HG03135 (cell line): ENCODE measurements around the gene CSF1.

Experiments
- ATAC-seq: cut with Tn5 transposase; IDR thresholded peaks from one replicate; pipeline ENCODE4 v1.9.1; 2021; ENCODE audit warnings: mild to moderate bottlenecking, moderate library complexity; ENCODE audit not compliant: unreplicated experiment

CSF1 gene

GRCh38 chr1:109901141-109901523 lies 9.5 kb upstream of the CSF1 start:
- no peak for ATAC-seq

- ATAC-seq, result no peak
These were observed 9.0 kb upstream of the CSF1 start for GRCh38 chr1:109901524-109902145.

- ATAC-seq, result no peak
These were observed 8.3 kb upstream of the CSF1 start for GRCh38 chr1:109902204-109902985.

GRCh38 chr1:109903376-109903930 lies 7.2 kb upstream of the CSF1 start:
- ATAC-seq, result no peak

GRCh38 chr1:109904105-109904817 lies 6.4 kb upstream of the CSF1 start:
- no peak for ATAC-seq

- ATAC-seq, result no peak
These were observed 5.2 kb upstream of the CSF1 start for GRCh38 chr1:109905491-109905890.

- peak; percentile 92 for ATAC-seq
These were observed 4.3 kb upstream of the CSF1 start for GRCh38 chr1:109906160-109906838.

- no peak for ATAC-seq
These were observed 3.8 kb upstream of the CSF1 start for GRCh38 chr1:109906839-109907180.

GRCh38 chr1:109907190-109907774 lies 3.4 kb upstream of the CSF1 start:
- ATAC-seq, result no peak

- no peak for ATAC-seq
These were observed 1.8 kb upstream of the CSF1 start for GRCh38 chr1:109908836-109909235.

GRCh38 chr1:109909561-109909960 lies 1.1 kb upstream of the CSF1 start:
- no peak for ATAC-seq

- ATAC-seq, result no peak
These were observed 532 bp downstream of the CSF1 start for GRCh38 chr1:109910963-109911798.

GRCh38 chr1:109912214-109912861 lies 1.7 kb downstream of the CSF1 start:
- no peak for ATAC-seq

- no peak for ATAC-seq
These were observed 2.2 kb downstream of the CSF1 start for GRCh38 chr1:109912873-109913272.

GRCh38 chr1:109913360-109913879 lies 2.8 kb downstream of the CSF1 start:
- ATAC-seq, result no peak

- ATAC-seq, result no peak
These were observed 4.1 kb downstream of the CSF1 start for GRCh38 chr1:109914587-109915240.

- no peak for ATAC-seq
These were observed 6.6 kb downstream of the CSF1 start for GRCh38 chr1:109917051-109917767.
